Measurements from ENCODE around the gene PACSIN1.

- TF ChIP-seq EP300 (IDR thresholded peaks at IDR 0.05): no peak
- no peak for TF ChIP-seq CTCF (IDR thresholded peaks at IDR 0.05)
- TF ChIP-seq POLR2A (IDR thresholded peaks at IDR 0.05): no peak
These were observed 72.7 kb downstream of the PACSIN1 start for GRCh38 chr6:34538581-34538980.
